HG03039 (cell line): ENCODE results near the gene PRM1.

Source experiments
- ATAC-seq: cut with Tn5 transposase; IDR thresholded peaks from one replicate; pipeline ENCODE4 v1.9.1; 2021; ENCODE audit warnings: mild to moderate bottlenecking, moderate library complexity; ENCODE audit not compliant: unreplicated experiment

Gene PRM1, protein sequence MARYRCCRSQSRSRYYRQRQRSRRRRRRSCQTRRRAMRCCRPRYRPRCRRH

DNA sequence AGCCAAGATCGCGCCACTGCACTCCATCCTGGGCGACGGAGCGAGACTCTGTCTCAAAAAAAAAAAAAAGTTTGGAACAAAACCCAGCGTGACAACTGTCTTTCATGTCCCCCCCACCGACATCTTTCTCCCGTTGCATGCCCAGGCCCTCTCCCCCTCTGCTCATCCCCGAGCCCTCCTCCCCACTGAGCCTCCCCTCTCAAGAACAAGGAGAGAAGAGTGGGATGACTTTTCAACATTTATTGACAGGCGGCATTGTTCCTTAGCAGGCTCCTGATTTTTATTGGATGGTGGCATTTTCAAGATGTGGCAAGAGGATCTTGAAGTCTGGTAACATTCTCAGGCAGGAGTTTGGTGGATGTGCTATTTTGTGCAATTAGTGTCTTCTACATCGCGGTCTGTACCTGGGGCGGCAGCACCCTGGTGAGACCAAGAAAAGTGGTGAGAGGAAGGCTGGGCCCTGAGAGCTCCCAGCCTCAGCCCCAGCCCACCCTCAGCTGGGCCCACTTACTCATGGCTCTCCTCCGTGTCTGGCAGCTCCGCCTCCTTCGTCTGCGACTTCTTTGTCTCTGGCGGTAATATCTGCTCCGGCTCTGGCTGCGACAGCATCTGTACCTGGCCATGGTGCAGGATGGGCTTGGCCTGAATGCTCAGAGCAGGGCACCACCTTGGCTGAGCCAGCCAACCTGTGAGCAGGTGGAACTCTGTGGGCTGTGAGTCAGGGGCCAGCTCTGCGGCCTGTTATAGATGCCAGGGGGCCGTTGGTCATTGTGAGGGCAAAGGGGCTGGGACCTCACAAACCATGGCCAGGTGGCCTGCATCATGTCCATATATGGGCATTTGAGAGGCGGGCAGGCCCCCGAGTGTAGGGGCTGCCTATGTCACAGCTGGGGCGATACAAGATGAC, at the start of gene PRM1:
Gene PRM1, minus strand, starts transcription at position 715 of the 907 bp plus-strand sequence. Its CDS starts 92 bp downstream, at position 623.
- ATAC-seq, result no peak

DNA sequence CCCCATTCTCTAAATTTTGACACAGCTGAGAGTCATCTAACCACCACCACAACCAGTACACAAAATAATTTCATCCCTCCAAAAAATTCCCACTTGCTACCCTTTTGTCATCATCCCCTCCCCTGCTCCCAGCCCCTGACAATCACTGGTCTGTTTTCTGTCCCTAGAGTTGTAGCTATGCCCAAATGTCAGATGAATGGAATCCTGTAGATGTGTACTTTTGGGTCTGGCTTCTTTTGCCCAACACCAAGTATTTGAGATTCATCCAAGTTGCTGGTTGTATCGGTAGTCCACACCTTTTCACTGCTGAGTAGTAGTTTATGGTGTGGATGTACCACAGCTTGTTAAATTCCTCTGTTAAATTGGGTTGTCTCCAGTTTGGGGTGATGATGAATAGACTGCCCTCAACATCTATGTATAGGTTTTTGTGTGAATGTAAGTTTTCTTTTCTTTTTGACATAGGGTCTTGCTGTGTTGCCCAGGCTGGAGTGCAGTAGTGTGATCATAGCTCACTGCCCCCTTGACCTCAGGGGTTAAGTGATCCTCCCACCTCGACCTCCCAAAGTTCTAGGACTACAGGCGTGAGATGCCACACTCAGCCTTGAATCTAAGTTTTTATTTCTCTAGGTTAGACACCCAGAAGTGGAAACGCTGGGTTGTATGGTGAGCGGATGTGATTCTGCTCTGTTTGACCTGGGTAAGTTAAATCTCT, 49.6 kb upstream of the PRM1 start:
- no peak for ATAC-seq

DNA sequence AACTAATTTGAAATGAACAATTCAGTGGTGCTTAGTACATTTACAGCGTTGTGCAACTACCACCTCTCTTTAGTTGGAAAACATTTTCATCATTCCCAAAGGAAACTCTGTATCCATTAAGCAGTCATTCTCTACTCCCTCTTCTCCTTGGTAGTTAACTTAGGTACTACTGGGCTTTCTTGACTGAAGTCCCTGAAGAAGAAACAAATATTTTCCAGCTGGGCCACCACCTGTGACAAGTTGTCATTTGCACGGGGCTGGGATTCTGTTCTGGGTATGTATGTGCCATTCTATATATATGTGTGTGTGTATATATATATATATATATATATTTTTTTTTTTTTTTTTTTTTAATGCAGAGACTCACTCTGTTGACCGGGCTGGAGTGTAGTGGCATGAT, 48.8 kb upstream of the PRM1 start:
- no peak for ATAC-seq

DNA sequence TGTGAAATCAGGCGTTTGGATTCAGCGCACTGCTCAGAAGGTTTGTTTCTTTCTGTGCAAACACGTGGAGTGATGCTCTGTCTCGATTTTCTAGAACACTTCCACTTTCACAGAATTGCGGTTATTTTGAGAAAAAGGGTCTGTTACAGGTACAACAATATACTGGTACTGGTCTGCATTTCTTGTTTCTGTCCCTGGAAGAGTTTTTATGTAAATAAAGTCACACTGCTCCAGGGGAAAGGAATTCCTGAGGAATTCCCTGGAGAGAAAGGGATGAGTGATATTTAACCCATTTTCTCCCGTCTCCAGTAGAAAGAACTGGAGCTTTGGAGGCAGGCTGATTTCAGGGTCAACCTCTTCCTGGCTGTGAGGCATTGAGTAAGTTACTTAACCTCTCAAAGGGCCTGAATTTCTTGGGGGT, 48.0 kb upstream of the PRM1 start:
- ATAC-seq, result no peak

DNA sequence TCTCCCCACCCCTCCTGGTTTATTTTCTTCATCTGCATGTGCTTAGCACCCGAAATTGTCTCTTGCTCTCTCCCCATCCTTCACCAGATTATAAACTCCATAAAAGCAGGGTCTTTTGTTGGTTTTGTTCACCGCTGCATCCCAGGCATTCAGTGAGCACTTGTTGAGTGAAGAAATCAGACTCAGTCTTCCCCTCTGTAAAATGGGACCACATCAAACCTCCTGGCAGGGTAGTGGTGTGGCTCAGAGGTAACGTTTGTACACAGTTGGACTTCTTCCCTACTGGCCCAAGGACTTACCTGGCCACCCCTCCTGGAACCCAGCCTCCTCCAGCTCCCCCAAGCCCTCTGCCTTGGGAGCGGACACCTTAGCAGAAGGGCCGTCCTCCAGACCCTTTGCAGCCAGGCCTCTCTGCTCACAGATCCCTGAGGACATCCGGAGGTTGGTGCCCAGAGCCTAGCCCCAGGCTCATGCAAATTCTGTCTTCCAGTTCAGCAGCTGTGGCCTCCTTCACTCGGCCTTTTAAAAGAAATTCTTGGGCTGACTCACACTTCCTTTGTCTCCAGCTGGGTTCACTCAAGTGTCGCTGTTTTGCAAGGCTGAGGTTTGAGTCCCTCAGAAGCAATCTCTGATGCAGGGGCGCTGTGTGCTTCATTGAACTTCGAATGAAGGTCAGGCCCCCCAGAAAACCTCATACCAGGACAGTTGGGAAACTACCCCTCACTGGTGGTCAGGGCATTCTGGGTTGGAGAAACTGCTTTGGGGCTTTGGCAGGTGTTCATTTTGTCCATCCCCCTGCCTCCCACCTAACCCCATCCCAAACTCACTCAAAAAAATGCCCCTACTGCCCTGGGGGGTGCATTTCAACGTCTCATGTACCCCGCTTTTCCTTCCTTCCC, 47.3 kb upstream of the PRM1 start:
- ATAC-seq, result peak; percentile 57

DNA sequence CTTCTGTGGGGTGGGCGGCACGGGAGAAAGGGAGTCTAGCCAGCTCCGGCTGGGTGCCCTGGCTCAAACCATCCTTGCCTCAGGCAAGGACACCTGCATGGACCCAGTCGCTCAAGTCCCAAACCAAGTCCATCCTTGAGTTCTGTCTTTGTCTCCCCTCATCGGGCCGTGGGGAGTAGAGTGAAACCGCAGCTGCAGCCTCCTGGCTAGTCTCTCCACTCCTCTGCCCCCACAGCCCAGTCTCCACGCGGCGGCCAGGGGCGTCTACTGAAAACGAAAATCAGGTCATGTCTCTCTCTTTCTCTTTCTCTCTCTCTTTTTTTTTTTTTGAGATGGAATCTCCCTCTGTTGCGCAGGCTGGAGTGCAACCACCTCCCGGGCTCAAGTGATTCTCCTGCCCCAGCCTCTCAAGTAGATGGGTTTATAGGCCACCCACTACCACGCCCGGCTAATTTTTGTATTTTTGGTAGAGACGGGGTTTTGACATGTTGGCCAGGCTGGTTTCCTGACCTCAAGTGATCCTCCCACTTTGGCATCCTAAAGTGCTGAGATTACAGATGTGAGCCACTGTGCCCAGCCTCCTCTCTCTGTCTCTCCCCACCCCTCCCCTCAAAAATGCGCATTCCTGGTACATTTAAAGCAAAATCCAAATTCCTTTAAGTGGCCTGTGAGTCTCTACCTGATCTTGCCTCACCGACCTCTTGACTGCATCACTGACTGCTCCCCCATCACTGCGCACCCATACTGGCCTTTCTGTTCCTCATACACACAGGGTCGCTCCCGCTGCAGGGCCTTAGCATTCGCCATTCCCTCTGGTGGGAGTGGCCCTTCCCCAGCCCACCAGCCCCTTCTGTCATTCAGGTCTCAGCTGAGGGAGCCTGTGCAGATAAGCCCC, 46.4 kb upstream of the PRM1 start:
- no peak for ATAC-seq

DNA sequence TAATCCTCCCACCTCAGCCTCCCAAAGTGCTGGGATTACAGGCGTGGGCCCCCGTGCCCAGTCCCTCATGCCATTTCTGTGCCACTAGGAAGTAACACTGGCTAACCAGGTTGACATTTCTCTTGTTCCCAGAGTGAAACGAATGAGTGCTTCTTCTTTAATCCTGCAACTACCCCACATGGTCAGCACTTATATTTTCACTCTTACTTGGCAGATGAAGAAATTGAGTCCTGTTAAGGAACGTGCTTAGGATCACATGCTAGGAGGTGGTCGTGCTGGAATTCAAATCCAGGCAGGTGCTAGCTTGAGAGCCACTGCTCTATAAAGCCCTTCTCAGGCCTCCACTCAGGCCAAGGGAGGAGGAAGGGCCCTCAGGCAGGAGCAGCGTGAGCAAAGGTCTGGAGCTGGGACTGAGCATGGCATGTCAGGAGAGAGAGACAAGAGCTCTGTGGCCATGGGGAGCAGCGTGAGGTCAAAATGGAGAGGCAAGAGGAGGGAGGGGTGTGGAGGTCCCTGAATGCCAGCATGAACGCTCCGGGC, 45.7 kb upstream of the PRM1 start:
- ATAC-seq, result no peak

DNA sequence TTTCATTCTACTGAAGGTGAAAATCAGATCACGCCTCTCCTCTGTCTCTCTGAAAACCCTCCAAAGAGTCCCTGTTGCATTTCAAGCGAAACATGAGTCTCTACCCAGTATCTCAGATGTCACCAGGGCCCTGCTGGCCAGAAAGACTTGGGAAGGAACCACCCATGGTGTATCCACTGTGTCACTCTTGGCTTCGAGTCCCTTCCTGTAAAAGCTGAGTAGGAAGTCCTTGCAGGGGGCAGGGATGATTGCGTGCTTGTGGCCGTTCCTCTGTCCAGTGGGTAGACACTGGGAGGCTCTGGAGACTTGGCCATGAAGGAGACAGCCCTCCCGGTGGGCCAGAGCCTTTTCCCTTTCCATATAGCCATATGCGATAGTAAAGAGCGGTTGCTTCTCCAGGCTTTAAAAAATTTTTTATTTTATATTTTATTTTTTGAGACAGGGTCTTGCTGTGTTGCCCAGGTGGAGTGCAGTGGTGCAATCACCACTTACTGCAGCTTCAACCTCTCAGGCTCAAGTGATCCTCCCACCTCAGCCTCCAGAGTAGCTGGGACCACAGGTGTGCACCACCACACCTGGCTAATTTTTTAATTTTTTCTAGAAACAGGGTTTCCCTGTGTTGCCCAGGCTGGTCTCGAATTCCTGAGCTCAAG, 45.1 kb upstream of the PRM1 start:
- ATAC-seq, result no peak

DNA sequence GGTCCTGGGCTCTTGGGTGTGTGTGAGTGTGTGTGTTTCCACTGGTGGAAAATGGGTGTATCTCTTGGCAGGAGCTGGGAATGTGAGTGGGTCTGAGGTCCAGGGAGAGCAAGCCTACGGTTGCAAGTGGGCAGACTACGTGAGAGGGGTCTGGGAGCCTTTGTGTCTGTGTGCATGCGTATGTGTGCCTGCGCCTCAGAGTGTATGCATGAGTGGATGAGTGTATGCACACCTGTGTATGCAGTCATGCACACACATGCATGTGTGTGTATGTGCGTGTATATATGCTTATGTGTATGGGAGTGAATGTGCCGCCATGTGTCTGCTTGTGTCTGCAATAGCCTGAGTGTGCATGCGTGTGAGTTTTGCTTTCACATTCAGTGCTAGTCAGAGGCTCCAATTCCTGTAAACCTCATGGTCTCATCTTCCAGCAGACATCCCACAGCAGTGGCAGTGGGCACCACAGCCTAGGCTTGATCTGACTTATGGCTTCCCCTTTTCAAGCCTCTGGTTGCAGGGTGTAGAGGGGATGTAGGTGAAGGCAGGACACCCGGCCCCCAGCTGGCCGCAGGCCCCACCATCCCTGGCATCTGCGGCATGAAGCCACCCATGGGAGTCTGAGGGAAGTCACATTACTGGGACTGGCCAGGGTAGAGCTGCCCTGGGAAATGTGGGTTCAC, 44.4 kb upstream of the PRM1 start:
- no peak for ATAC-seq

DNA sequence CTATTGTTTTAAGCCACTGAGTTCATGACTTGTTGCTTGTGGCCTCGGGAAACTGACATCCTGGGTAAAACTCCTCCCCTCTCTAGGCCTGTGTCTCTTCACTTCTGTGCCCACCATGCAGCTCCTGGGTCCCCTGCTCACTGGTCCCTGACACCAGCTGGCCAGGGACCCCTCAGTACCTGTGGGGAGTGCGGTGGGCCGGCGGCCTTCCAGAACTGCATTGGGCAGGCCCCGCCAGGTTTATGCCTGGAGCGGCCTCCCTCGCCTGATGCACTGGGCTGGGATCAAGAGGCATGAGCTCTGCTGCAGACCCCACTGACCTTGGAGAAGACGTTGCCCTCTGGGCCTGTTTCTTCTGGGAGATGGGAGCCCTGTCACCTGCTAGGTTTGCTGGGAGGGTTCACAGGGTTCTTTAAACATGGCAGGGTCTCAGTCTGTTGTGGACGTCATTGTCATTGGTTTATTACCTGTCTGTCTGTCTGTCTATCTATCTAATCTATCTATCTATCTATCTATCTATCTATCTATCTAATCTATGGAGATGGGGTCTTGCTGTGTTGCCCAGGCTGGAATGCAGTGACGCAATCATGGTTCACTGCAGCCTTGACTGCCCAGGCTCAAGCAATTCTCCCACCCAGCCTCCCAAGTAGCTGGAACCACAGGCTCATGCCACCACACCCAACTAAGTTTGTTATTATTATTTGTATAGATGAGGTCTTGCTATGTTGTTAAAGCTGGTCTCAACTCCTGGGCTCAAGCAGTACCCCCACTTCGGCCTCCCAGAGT, 42.6 kb upstream of the PRM1 start:
- no peak for ATAC-seq

DNA sequence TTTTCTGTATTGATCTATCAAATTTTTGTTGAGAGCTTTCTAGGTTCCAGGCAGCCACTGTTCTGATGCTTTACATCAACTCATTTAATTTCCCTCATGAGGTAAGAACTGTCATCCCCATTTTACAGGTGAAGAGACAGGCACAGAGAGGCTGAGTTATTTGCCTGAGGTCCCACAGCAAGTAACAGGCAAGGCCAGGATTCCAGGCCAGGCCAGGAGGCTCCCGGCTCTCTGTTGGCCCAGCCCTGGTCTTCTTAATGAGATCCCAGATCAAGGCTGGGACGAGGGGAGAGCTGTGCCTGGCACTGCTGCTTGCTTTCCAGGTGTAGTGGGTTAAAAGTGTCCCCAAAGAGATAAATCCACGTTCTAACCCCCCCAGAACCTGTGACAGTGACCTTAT, 41.7 kb upstream of the PRM1 start:
- ATAC-seq, result no peak

DNA sequence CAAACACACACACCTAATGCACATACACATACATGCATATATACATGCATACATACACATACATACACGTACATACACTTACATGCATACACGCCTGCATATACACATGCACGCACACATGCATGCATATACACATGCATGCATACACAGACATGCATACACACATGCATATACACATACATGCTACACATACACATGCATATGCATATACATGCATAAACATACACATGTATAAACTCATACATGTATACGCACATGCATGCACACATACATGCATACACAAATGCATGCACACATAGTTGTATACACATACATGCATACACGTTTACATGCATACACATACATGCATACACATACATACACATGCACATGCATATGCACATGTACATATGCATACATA, 40.5 kb upstream of the PRM1 start:
- ATAC-seq, result no peak

DNA sequence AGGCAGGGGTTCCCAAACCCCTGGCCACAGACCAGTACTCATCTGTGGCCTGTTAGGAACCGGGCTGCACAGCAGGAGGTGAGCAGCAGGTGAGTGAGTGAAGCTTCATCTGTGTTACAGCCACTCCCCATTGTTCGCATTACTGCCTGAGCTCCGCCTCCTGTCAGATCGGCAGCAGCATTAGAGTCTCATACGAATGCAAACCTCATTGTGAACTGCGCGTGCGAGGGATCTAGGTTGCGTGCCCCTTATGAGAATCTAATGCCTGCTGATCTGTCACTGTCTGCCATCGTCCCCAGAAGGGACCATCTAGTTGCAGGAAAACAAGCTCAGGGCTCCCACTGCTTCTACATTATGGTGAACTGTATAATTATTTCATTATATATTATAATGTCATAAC, 39.0 kb upstream of the PRM1 start:
- no peak for ATAC-seq

DNA sequence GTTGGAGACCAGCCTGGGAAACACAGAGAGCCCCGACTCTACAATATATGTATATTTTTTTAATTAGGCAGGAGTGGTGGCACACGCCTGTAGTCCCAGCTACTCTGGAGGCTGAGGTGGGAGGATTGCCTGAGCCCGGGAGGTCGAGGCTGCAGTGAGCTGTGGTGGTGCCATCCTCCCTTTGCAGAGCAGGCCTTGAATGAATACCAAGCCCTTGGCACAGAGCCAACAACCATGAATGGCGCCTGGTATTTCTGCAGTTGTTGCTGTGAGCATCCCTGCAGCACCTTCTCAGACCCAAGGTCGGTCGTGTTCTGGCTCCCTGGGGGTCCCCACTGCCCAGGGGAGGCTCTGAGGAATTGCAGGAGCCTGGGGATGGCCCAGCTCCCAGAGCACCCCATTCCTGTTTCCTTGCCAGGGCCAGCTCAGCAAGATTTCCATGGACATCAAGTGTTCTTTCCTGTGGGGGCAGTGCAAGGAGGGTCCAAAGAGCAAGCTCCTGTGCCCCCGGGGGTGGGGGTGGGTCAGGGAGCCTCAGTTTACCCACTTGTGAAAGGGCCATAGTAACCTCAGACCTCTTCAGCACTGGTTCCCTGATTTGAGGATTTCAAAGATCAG, 38.5 kb upstream of the PRM1 start:
- no peak for ATAC-seq

DNA sequence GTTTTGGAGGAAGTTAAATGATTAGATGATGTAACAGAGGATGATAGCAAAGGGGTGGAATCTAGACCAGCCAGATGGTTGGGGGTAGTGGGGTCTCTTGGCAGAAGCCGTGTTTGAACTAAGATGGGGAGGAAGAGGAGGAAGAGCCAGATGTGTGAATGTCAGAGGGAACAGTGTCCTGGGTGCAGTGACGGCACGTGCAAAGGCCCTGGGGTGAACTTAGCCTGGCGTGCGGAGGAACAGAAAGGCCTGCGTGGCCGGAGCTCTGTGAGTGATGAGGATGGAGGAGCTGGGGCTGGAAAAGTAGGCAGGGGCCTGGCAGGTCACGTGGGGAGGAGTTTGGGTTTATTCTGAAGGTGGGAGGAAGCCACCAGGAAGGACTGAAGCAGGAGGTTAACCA, 37.7 kb upstream of the PRM1 start:
- no peak for ATAC-seq

DNA sequence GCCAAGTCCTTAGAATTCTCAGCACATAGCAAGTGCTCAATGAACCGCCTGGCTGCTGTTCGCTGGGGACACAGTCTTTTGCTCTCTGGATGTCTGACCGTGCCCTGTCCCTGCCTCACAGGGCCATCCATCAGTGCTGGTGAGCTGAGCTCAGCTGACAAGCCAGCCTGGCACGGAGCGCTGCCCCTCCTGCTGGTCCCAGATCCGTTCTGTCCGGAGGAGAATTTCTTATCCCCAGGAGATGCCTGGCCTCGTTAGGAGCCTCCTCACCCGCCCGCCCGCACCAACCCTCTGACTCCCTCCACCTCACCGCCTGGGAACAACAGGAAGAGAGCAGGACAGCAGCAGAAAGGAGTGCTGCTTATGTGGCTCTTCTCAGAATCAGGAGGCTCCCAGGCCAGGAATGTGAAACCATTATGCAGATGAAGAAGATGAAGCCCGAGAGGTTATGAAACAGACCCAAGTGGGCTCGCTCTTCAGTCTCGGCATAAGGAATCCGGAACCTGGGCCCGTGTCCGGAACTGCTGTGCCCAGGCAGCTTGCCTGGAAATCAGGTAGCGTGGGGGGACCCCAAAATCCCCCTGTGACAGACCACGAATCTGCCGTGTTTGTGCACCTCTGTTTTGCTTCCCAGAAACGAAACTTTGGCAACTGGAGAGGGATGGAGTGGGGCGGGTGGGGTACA, 35.3 kb upstream of the PRM1 start:
- ATAC-seq, result no peak

DNA sequence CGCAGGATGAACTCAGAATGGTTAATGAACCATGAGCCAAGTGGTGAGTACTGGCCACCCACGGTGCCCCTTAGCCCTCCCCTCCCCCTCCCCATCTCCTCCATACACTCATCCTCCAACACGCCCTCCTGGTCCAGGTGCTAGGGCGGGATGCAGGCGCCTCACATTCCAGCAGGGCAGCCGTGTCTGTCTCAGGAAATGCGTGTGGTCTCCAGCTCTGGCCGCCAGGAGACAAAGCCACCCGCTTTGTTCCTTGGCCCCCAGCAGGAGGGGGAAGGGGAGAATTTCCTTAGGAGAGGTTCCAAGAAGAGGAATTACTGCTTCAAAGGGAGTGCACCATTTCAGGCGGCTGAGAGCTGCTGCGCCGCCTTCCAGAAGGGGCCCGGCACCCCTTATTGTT, 34.4 kb upstream of the PRM1 start:
- no peak for ATAC-seq
